Esophagus squamous epithelium (tissue), 4 donors: Measurements from ENCODE around the gene CNKSR3.

Experiments
- POLR2A ChIP-seq, 4 donors: fragments of 450-650 bp; IDR thresholded peaks; one replicate each; pipeline ENCODE4 v1.6.1; 2017; ENCODE audit warnings: antibody characterized with exemption in 4 of 4, mild to moderate bottlenecking in 4 of 4, moderate library complexity in 3 of 4
- TF ChIP-seq, protein P1 (sequence below), 6 experiments: fragments of 450-650 bp in 4 of 6; fragments of 200-600 bp in 2 of 6; sonication (generic) in 2 of 6; IDR thresholded peaks; one replicate each; pipeline ENCODE4 v1.5.1; 2016 to 2019; ENCODE audit warnings: antibody characterized with exemption in 6 of 6, mild to moderate bottlenecking in 4 of 6, moderate library complexity in 4 of 6

DNA sequence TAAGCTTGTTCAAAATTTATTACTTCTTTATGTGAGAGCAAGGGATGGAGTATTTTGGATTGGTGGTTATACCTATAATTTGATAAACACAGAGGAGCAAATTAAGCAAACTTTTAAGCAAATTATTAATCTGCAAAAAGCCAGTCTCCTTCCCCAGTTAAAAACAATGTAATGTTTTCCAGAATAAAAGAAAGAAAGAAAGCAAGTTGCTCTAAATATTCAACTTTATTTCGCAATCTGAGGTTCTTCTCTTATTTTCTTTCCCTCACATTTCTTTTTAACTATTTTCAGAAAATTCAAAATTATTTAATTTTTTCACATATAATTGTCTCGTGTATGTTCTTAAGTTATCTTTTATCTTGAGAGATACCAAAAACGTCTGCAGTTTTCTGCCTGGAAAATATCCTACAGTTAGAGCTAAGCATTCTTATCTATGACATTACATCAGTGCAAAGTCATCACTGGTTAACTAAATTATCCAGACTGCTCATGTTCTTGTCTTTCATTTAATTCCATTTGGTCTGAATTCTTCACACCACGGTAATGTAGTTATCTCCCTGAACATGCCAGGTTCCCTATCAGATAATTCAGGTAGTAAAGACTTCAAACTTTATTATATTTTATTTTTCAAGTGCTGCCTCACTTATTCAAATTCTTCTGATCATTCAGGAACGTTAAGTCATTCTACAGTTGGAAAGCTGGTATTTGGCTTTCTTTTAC, 3.3 kb upstream of the CNKSR3 start:
- TF ChIP-seq, protein P1, sequence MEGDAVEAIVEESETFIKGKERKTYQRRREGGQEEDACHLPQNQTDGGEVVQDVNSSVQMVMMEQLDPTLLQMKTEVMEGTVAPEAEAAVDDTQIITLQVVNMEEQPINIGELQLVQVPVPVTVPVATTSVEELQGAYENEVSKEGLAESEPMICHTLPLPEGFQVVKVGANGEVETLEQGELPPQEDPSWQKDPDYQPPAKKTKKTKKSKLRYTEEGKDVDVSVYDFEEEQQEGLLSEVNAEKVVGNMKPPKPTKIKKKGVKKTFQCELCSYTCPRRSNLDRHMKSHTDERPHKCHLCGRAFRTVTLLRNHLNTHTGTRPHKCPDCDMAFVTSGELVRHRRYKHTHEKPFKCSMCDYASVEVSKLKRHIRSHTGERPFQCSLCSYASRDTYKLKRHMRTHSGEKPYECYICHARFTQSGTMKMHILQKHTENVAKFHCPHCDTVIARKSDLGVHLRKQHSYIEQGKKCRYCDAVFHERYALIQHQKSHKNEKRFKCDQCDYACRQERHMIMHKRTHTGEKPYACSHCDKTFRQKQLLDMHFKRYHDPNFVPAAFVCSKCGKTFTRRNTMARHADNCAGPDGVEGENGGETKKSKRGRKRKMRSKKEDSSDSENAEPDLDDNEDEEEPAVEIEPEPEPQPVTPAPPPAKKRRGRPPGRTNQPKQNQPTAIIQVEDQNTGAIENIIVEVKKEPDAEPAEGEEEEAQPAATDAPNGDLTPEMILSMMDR (IDR thresholded peaks at IDR 0.05): no peak
- TF ChIP-seq POLR2A (IDR thresholded peaks at IDR 0.05): no peak
